Measurements from ENCODE around the gene CELF5.

CELF5 gene

GRCh38 chr19:3275583-3276340, 51.3 kb downstream of the CELF5 start:
- Histone ChIP-seq H3K36me3 (no peaks in the 10 kb centered on the region), H3K9me3 (no peaks in the 10 kb centered on the region), H3K4me1 (ENCODE audit: control insufficient read depth in 1 of 2, insufficient read depth in 1 of 2, low read depth in 1 of 2, low read length in 1 of 2) (peaks cover 0 to 14% of the 10 kb centered on the region in 2 experiments), H3K27me3 (peaks cover 91% of the 10 kb centered on the region), H3K27ac (no peak overlapping the region), H3K4me3 (ENCODE audit: low read depth in 1 of 2, low read length in 1 of 2) (peak overlapping the region; percentile 13 to 38)
- TF ChIP-seq CTCF (IDR thresholded peaks at IDR 0.05), result no peak

- Histone ChIP-seq H3K27ac (no peak overlapping the region), H3K36me3 (no peaks in the 10 kb centered on the region)
These were observed 51.9 kb downstream of the CELF5 start for GRCh38 chr19:3276341-3276799.

GRCh38 chr19:3277649-3278048, 53.2 kb downstream of the CELF5 start:
- Histone ChIP-seq H3K27me3 (peaks cover 88% of the 10 kb centered on the region), H3K27ac (no peak overlapping the region), H3K9me3 (no peaks in the 10 kb centered on the region), H3K4me1 (ENCODE audit: control insufficient read depth in 1 of 2, insufficient read depth in 1 of 2, low read depth in 1 of 2, low read length in 1 of 2) (peaks cover 0 to 14% of the 10 kb centered on the region in 2 experiments), H3K4me3 (ENCODE audit: low read depth in 1 of 2, low read length in 1 of 2) (no peak overlapping the region), H3K36me3 (no peaks in the 10 kb centered on the region)
- no peak for TF ChIP-seq CTCF (IDR thresholded peaks at IDR 0.05)

More at GRCh38 chr19:3276341-3276799, 51.9 kb downstream of the CELF5 start:
- peaks cover 0 to 14% of the 10 kb centered on the region in 2 experiments for H3K4me1 ChIP-seq (ENCODE audit: control insufficient read depth in 1 of 2, insufficient read depth in 1 of 2, low read depth in 1 of 2, low read length in 1 of 2)
- no peak for TF ChIP-seq CTCF (IDR thresholded peaks at IDR 0.05)
- H3K9me3 ChIP-seq, result no peaks in the 10 kb centered on the region
- no peak overlapping the region for H3K4me3 ChIP-seq (ENCODE audit: low read depth in 1 of 2, low read length in 1 of 2)
- H3K27me3 ChIP-seq, result peaks cover 88% of the 10 kb centered on the region

GRCh38 chr19:3278294-3278693, 53.8 kb downstream of the CELF5 start:
- Histone ChIP-seq H3K4me3 (ENCODE audit: low read depth in 1 of 2, low read length in 1 of 2) (no peak overlapping the region), H3K27ac (no peak overlapping the region), H3K27me3 (peaks cover 88% of the 10 kb centered on the region), H3K4me1 (ENCODE audit: control insufficient read depth in 1 of 2, insufficient read depth in 1 of 2, low read depth in 1 of 2, low read length in 1 of 2) (peaks cover 0 to 14% of the 10 kb centered on the region in 2 experiments), H3K36me3 (no peaks in the 10 kb centered on the region), H3K9me3 (no peaks in the 10 kb centered on the region)
- no peak for TF ChIP-seq CTCF (IDR thresholded peaks at IDR 0.05)

GRCh38 chr19:3278749-3279148, 54.3 kb downstream of the CELF5 start:
- TF ChIP-seq CTCF (IDR thresholded peaks at IDR 0.05), result no peak
- H3K27ac ChIP-seq, result no peak overlapping the region
- no peaks in the 10 kb centered on the region for H3K36me3 ChIP-seq
- peaks cover 88% of the 10 kb centered on the region for H3K27me3 ChIP-seq
- no peak overlapping the region for H3K4me3 ChIP-seq (ENCODE audit: low read depth in 1 of 2, low read length in 1 of 2)
- no peaks in the 10 kb centered on the region for H3K9me3 ChIP-seq
- peaks cover 0 to 14% of the 10 kb centered on the region in 2 experiments for H3K4me1 ChIP-seq (ENCODE audit: control insufficient read depth in 1 of 2, insufficient read depth in 1 of 2, low read depth in 1 of 2, low read length in 1 of 2)
